ENCODE results near the gene DLEC1.

DNA sequence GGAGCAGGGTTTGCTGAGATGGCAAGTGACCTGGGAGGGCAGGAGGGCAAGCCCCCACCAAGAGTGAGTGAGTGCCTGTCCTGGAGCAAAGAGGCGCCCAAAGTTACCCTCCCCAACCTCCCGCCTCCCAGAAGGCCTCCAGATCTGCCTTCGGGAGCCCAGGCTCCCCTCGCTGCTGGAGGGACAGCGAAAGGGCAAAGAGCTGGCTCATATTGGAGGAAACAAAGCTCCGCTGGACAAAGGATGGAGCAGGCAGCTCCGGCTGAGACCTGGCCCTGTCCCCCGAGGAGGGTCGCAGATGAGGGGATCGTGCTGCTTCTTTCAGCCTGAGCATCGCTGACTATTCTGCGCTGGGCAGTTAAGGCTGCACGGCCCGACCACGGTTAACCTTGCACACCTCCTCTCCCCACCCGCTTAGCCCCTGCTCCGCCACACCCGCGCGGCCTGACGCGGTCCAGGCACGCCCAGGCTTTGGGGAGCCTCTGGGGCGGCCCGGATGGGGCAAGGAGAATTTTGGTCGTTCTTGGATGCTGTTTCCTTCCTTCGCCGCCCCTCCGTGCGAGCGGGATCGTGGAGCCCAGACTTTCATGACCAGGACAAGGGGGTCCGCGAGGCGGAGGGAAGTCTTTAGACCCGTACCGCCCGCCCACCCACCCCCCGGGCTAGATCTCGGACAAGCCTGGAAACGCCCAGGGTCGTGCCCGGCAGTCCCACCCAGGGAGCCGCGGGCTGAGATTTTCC, 10.2 kb upstream of the DLEC1 start:
- no peak for TF ChIP-seq EZH2 (IDR thresholded peaks at IDR 0.05; ENCODE audit: borderline replicate concordance, insufficient read depth, low read depth, low read length, poor library complexity, severe bottlenecking)
- TF ChIP-seq, protein P1, sequence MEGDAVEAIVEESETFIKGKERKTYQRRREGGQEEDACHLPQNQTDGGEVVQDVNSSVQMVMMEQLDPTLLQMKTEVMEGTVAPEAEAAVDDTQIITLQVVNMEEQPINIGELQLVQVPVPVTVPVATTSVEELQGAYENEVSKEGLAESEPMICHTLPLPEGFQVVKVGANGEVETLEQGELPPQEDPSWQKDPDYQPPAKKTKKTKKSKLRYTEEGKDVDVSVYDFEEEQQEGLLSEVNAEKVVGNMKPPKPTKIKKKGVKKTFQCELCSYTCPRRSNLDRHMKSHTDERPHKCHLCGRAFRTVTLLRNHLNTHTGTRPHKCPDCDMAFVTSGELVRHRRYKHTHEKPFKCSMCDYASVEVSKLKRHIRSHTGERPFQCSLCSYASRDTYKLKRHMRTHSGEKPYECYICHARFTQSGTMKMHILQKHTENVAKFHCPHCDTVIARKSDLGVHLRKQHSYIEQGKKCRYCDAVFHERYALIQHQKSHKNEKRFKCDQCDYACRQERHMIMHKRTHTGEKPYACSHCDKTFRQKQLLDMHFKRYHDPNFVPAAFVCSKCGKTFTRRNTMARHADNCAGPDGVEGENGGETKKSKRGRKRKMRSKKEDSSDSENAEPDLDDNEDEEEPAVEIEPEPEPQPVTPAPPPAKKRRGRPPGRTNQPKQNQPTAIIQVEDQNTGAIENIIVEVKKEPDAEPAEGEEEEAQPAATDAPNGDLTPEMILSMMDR (IDR thresholded peaks at IDR 0.05): no peak

Data from B cell (primary cell).